SJSA1 (cell line): Measurements from ENCODE around the gene FAM209A. TPM values are rescaled to one million over a fixed set of nuclear protein-coding genes. Genes with fewer than 3 reads are reported as not detected.
"Not testable (repeated sequence)": the region's sequence is repeated elsewhere in the genome, so short reads cannot be mapped to it uniquely, and the experiment has no call there.

ENCODE experiments used
- DNase-seq, 2 experiments: peaks; one replicate each; pipeline ENCODE4 v3.0.0-alpha.2; 2015 to 2020; ENCODE audit warnings: low spot score in 2 of 2, low read depth in 1 of 2
- H3K27ac ChIP-seq: fragments of 250-450 bp; sonication (Bioruptor Pico); 2 replicates; pipeline ENCODE4 v1.5.1; 2020; ENCODE audit warnings: mild to moderate bottlenecking, moderate library complexity
- H3K27me3 ChIP-seq: fragments of 250-450 bp; sonication (Bioruptor Pico); replicated peaks from 2 replicates; pipeline ENCODE4 v1.5.1; 2020; ENCODE audit warnings: mild to moderate bottlenecking, moderate library complexity
- H3K36me3 ChIP-seq: fragments of 250-450 bp; sonication (Bioruptor Pico); 2 replicates; pipeline ENCODE4 v1.5.1; 2020; ENCODE audit warnings: mild to moderate bottlenecking
- H3K4me1 ChIP-seq: fragments of 250-450 bp; sonication (Bioruptor Pico); replicated peaks from 2 replicates; pipeline ENCODE4 v1.6.1; 2021; ENCODE audit warnings: mild to moderate bottlenecking
- H3K4me3 ChIP-seq: fragments of 250-450 bp; sonication (Bioruptor Pico); 2 replicates; pipeline ENCODE4 v1.5.1; 2020; ENCODE audit warnings: mild to moderate bottlenecking
- H3K9me3 ChIP-seq: fragments of 250-450 bp; sonication (Bioruptor Pico); replicated peaks from 2 replicates; pipeline ENCODE4 v1.5.1; 2020; ENCODE audit warnings: mild to moderate bottlenecking
- total RNA-seq: library from RNA; depleted of rRNA; stranded (reverse); fragments of >200 nt; shearing (Covaris generic); gene quantifications from 2 replicates; pipeline ENCODE4 v1.2.3, GENCODE V29; 2014

Gene FAM209A
- total RNA-seq, 1 experiment from 2014 or later = not detected

DNA sequence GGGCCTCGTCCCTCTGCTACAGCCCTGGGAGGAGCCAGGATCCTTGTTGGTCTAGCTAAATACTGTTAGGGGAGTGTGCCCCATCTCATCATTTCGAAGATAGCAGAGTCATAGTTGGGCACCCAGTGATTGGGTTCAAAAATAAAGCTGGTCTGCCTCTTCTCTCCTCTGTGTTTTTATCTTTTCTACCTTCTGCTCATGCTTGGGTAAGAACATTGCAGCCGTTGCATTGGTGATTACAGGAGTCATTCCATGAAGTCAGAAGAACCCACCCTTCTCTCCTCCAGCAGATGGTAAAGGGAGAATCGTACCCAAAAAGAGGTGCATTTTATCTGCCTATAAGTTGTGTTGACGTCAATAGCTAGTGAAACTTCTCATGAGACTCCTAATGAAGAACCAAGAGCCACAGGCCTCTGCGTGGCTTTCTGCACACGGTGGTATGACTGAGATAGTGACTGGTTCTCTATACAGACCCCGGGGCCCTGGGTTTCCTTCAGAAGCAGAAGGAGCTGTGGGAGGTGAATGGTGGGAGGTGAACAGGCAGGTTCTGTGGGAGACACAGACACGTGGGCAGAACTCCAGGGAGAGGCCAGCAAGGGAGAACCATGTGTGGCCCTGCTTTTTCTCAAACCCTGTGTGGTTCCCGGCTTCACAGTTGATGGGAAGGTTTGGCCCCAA is 5.7 kb upstream of the FAM209A start:
- no peak overlapping the region for H3K4me3 ChIP-seq
- H3K27me3 ChIP-seq = no peaks in the 10 kb centered on the region
- H3K27ac ChIP-seq = no peak overlapping the region
- H3K9me3 ChIP-seq = peaks cover 13% of the 10 kb centered on the region
- H3K36me3 ChIP-seq = peaks cover 53% of the 10 kb centered on the region
- DNase-seq = no peak
- H3K4me1 ChIP-seq = no peaks in the 10 kb centered on the region

DNA sequence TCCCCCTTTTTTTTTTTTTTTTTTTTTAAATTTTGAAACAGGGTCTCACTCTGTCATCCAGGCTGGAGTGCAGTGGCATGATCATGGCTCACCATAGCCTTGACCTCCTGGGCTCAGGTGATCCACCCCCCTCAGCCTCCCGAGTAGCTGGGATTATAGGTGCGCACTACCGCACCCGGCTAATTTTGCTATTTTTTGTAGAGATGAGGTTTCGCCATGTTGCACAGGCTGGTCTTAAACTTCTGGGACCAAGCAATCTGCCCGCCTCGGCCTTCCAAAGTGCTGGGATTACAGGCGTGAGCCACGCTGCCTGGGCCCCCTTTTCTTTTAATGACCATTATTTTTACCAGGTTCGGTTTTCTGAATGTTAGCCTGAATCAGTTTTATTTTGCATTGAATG is 5.0 kb upstream of the FAM209A start:
- no peak overlapping the region for H3K4me3 ChIP-seq
- H3K9me3 ChIP-seq = peaks cover 13% of the 10 kb centered on the region
- DNase-seq = no peak
- no peaks in the 10 kb centered on the region for H3K27me3 ChIP-seq
- H3K4me1 ChIP-seq = no peaks in the 10 kb centered on the region
- peaks cover 50% of the 10 kb centered on the region for H3K36me3 ChIP-seq
- no peak overlapping the region for H3K27ac ChIP-seq

DNA sequence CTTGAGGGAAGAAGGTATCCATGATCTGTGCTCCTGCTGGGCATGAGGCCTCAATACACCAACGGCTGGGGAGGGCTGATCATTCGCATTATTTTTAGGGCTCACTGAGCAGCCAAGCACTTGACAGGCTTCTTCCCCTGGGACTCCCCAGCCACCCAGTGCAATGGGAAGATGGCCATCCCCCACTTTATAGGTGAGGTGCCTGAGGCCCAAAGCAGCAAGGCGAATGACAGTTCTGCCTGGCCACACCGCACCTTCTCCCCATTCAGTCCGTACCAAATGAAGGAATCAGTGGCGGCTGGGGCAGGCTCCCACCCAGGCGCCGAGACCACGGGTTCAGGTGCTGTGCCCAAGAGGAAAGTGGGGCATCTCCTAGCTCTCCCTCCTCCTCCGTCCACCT is 4.4 kb upstream of the FAM209A start:
- no peaks in the 10 kb centered on the region for H3K4me1 ChIP-seq

DNA sequence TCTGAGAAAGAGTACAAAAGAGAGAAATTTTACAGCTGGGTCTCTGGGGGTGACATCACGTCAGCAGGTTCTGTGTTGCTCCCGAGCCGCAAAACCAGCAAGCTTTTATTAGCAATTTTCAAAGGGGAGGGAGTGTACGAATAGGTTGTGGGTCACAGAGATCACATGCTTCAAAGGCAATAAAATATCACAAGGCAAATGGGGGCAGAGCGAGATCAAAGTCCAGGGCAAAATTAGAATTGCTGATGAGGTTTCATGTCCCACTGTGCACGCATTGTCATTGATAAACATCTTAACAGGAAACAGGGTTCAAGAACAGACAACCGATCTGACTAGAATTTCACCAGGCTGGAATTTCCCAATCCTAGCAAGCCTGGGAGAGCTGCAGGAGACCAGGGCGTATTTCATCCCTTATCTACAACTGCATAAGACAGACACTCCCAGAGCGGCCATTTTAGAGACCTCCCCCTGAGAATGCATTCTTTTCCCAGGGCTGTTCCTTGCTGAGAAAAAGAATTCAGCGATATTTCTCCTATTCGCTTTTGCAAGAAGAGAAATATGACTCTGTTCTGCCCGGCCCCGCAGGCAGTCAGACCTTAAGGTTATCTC is 3.7 kb upstream of the FAM209A start:
- H3K4me3 ChIP-seq, DNase-seq, H3K27me3 ChIP-seq, H3K27ac ChIP-seq, H3K4me1 ChIP-seq: not testable (repeated sequence)
- Histone ChIP-seq H3K9me3 (peaks cover 13% of the 10 kb centered on the region), H3K36me3 (peaks cover 46% of the 10 kb centered on the region)

More for the DNA sequence above, 4.4 kb upstream of the FAM209A start:
- Histone ChIP-seq H3K4me3 (no peak overlapping the region), H3K36me3 (peaks cover 50% of the 10 kb centered on the region), H3K27ac (no peak overlapping the region), H3K9me3 (peaks cover 13% of the 10 kb centered on the region), H3K27me3 (no peaks in the 10 kb centered on the region)
- DNase-seq = no peak

DNA sequence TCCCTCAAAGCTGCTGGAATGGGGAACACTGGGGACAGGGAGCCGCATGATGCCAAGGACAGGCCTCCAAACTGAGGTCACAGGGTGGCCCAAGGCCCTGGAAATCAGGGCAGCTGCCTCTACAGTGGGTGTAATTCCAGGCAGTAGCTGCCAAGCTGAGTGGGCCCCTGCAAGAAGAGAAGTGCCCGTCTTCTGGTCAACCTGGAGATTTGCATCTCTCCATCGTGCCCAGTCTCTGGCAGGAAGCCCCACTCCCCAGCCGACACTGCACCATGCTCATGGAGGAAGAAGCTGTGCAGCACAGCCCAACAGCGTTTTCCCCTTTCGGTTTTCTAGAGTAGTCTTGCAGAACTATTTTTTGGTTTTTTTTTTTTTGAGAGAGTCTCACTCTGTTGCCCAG is 2.2 kb upstream of the FAM209A start:
- peaks cover 13% of the 10 kb centered on the region for H3K9me3 ChIP-seq
- no peaks in the 10 kb centered on the region for H3K27me3 ChIP-seq
- H3K36me3 ChIP-seq = peaks cover 36% of the 10 kb centered on the region
- H3K27ac ChIP-seq = no peak overlapping the region
- H3K4me3 ChIP-seq = no peak overlapping the region
- DNase-seq = no peak
- H3K4me1 ChIP-seq = no peaks in the 10 kb centered on the region

DNA sequence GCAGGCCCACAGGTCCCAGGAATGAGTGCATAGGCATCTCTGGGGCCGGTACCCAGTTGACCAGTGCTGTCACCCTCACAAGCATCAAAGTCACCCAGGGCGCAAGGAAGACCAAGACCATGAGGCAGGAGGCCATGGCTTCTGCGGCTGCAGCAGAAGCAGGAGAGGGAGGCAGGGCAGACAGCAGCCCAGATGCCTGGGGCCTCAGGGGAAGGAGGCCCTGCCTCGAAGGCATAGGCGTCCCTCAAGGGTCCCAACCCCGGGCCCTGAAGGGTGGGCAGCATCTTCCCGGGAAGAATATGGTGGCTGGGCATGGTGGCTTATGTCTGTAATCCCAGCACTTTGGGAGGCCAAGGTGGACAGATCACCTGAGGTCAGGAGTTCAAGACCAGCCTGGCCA is 3.0 kb downstream of the FAM209A start:
- Histone ChIP-seq H3K4me3 (no peak overlapping the region), H3K9me3 (no peaks in the 10 kb centered on the region), H3K4me1 (no peaks in the 10 kb centered on the region), H3K27me3 (no peaks in the 10 kb centered on the region), H3K36me3 (no peaks in the 10 kb centered on the region), H3K27ac (no peak overlapping the region)
- DNase-seq = no peak

DNA sequence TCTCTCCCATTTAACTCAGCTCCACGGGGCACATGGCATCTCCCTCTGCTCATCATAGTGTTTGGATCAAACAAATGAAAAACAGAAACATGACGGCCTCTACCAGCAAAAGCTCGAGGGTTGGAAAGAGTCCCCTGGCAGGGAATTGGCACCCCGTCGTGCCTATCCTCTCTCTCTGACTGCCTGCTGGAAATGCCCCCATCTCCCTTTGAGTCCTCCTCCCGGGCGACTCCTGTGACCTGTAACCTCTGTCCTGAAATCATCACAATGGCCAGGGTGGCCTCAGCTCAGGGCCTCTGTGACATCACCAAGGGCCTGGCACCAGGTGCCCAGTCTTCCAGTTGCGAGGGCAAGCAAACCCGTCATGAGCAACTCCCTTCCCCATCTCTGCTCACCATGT is 8.4 kb downstream of the FAM209A start, which contains the start of gene FAM209B:
FAM209B (plus strand) TSS at position 301 of the 400 bp plus-strand sequence; CDS start at position 397, 96 bp downstream.
- H3K36me3 ChIP-seq, H3K27me3 ChIP-seq, H3K9me3 ChIP-seq, H3K4me1 ChIP-seq, H3K27ac ChIP-seq, DNase-seq, H3K4me3 ChIP-seq: not testable (repeated sequence)

DNA sequence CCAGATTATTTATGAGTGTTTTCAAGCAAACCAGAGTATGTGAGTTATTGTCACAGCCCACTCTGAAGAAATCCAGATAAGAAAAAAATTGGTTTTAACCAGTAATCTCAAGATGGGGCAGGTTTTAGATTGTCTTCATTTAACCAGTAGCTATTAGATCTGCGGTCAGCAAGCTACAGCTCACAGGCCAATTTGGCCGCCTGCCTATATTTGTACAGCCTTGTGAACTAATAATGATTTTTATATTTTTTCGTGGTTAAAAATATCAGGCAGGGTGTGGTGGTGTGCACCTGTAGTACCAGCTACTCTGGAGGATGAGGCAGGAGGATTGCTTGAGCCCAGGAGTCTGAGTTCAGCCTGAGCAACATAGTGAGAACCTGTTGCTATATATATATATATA is 13.5 kb downstream of the FAM209A start:
- Histone ChIP-seq H3K4me3 (no peak overlapping the region), H3K4me1 (no peaks in the 10 kb centered on the region), H3K27ac (no peak overlapping the region), H3K36me3 (no peaks in the 10 kb centered on the region), H3K9me3 (no peaks in the 10 kb centered on the region), H3K27me3 (no peaks in the 10 kb centered on the region; the same call in 1 of the 2 replicates)
- no peak for DNase-seq

DNA sequence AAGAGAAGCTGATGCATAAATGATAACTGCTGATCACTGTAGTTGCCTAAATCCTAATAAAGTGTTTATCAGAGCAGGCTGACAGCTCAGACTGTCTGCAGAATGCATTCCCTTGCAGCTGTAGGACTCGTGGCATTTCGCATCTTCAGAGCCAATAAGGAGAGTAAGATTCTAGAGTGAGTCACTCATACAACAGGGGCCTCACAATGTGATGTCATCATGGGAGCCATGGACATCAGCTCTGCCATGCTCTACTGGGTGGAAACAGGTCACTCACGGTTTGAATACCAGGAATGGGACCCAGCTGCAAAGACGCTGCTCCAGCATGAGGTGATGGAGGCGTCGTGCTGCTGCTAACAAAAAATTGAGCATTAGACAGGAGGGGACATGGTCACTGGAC is 15.9 kb downstream of the FAM209A start:
- H3K9me3 ChIP-seq = no peaks in the 10 kb centered on the region
- no peak overlapping the region for H3K4me3 ChIP-seq
- H3K36me3 ChIP-seq = no peaks in the 10 kb centered on the region
- H3K27me3 ChIP-seq = peaks cover 3% of the 10 kb centered on the region; the same call in 1 of the 2 replicates
- no peak for DNase-seq
- no peak overlapping the region for H3K27ac ChIP-seq
- no peaks in the 10 kb centered on the region for H3K4me1 ChIP-seq

DNA sequence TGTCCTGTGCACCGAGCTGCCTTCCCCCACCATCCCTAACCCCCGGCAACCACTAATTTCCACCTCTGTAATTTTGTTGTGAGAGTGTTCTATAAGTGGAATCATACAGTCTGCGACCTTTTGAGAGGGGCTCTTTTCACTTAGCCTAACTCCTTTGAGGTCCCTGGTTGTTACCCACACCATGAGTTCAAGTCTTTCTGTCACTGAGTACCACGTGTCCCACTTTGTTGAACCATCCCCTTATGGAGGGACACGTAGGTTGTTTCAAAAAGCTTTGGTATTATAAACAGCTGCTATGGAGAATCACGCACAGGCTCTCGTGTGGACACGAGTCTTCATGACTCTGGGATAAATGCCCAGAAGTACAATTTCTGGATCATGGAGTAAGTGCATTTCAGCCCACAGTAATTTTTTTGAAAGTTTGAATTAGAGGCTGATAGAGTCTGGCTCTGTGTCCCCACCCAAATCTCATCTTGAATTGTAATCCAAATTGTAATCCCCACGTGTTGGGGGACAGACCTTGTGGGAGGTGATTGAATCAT is 18.0 kb downstream of the FAM209A start:
- peaks cover 3% of the 10 kb centered on the region; the same call in 1 of the 2 replicates for H3K27me3 ChIP-seq
- DNase-seq = no peak
- H3K4me3 ChIP-seq = no peak overlapping the region
- H3K4me1 ChIP-seq = no peaks in the 10 kb centered on the region
- H3K36me3 ChIP-seq = no peaks in the 10 kb centered on the region
- no peak overlapping the region for H3K27ac ChIP-seq
- no peaks in the 10 kb centered on the region for H3K9me3 ChIP-seq

DNA sequence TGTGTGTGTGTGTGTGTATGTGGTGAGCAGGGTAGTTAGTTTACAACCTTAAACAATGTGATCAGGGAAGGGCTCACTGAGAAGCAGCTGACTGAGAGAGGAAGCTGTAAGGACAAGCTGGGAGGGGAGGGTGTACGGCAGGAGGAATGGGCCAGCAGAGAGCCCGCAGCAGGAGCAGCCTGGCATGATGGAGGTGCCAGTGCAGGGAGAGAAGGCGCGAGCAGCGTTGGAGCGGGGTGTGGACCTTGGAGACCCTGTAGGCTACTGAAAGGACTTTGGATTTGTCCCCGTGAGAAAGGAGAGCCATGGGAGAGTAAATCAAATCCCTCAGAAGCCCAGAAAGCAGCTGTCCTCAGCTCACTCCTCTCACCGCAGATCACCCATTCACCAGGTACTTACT is 27.0 kb downstream of the FAM209A start:
- no peaks in the 10 kb centered on the region for H3K9me3 ChIP-seq
- no peak for DNase-seq
- 0 out of 2 replicates have a peak, but pooled peaks cover 3% of the 10 kb centered on the region for H3K27me3 ChIP-seq
- no peak overlapping the region for H3K4me3 ChIP-seq
- H3K27ac ChIP-seq = no peak overlapping the region
- no peaks in the 10 kb centered on the region for H3K36me3 ChIP-seq
- H3K4me1 ChIP-seq = peaks cover 10% of the 10 kb centered on the region

DNA sequence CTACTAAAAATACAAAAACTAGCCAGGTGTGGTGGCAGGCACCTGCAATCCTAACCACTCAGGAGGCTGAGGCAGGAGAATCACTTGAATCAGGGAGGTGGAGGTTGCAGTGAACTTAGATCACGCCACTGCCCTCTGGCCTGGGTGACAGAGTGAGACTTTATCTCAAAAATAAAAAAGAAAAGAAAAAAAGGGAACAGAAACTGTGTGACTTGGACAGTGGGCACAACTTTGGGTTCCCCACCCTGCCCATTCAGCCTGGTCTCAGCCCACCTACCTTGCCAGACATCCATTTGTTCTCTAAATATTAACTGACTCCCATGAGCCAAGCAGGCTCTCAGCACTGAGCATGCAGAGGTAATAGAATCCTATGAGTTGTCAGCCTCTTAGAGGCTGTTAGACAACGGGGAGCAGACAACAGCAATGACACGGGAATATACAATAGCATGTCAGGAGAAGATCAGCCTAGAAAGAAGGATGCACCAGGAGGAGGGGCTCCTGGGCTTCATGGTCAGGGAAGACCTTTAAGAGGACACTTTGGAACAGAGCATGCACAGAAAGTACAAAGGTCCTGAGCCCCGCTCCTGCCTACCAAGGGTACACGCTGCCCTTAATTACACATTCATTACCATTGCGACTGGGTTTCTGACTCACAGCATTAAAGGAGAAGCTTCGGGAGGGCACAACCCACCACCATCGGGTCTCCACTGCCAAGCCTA is 28.5 kb downstream of the FAM209A start:
- Histone ChIP-seq H3K27ac (no peak overlapping the region), H3K36me3 (no peaks in the 10 kb centered on the region), H3K27me3 (0 out of 2 replicates have a peak, but pooled peaks cover 3% of the 10 kb centered on the region), H3K4me3 (no peak overlapping the region), H3K9me3 (no peaks in the 10 kb centered on the region), H3K4me1 (peaks cover 10% of the 10 kb centered on the region)
- no peak for DNase-seq

DNA sequence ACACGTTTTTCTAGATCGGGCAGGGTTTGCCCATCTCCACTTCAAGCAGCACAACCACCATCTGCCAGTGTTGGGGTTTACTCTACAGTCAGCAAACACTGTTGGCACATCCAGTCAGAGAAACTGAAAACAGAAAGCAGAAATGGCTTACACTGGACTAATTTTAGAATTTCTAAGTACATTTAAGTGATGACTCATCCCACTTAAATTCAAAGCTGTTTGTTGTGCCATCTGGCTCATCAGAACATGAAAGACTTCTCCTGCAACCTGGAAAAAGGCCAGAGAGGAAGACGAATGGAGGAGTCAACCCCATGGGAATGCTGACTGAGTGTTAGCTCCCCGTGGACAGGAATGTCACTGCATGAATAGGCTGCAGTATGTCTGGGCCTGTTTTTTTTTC is 30.3 kb downstream of the FAM209A start:
- H3K4me3 ChIP-seq = no peak overlapping the region
- DNase-seq = peak; percentile 84 to 89
- no peaks in the 10 kb centered on the region for H3K27me3 ChIP-seq
- peaks cover 10% of the 10 kb centered on the region for H3K4me1 ChIP-seq
- H3K27ac ChIP-seq = no peak overlapping the region
- no peaks in the 10 kb centered on the region for H3K36me3 ChIP-seq
- no peaks in the 10 kb centered on the region for H3K9me3 ChIP-seq

DNA sequence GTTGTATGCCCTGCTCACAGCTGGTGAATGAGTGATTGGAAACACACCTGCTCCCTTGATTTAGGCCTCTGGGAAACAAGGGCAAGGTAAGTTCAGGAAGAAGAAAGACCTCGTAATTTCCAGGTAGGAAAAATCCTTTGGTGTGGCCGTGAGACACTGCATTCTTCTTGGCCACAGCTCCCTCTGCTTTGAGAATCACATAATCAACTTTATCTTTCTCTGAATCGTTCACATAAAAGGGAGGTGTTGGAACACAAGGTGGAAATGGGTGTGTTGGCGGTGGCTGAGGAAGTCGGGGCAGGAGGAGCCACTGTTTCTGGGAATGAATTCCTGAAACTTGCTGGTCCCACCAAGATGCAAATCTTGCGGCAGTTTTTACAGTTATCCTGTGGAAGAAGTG is 34.4 kb downstream of the FAM209A start:
- H3K9me3 ChIP-seq = no peaks in the 10 kb centered on the region
- DNase-seq = no peak

More for the DNA sequence above, 34.4 kb downstream of the FAM209A start:
- no peaks in the 10 kb centered on the region for H3K36me3 ChIP-seq
- H3K4me1 ChIP-seq = peaks cover 8% of the 10 kb centered on the region
- H3K27me3 ChIP-seq = no peaks in the 10 kb centered on the region; the same call in 1 of the 2 replicates
- no peak overlapping the region for H3K27ac ChIP-seq
- no peak overlapping the region for H3K4me3 ChIP-seq
